HG03280 (cell line): ENCODE results near the gene KLHDC10.
"Not testable (repeated sequence)": the region's sequence is repeated elsewhere in the genome, so short reads cannot be mapped to it uniquely, and the experiment has no call there.

Experiments used
- ATAC-seq: cut with Tn5 transposase; IDR thresholded peaks from one replicate; pipeline ENCODE4 v1.9.1; 2021; ENCODE audit warnings: mild to moderate bottlenecking, moderate library complexity; ENCODE audit not compliant: unreplicated experiment

Gene KLHDC10

DNA sequence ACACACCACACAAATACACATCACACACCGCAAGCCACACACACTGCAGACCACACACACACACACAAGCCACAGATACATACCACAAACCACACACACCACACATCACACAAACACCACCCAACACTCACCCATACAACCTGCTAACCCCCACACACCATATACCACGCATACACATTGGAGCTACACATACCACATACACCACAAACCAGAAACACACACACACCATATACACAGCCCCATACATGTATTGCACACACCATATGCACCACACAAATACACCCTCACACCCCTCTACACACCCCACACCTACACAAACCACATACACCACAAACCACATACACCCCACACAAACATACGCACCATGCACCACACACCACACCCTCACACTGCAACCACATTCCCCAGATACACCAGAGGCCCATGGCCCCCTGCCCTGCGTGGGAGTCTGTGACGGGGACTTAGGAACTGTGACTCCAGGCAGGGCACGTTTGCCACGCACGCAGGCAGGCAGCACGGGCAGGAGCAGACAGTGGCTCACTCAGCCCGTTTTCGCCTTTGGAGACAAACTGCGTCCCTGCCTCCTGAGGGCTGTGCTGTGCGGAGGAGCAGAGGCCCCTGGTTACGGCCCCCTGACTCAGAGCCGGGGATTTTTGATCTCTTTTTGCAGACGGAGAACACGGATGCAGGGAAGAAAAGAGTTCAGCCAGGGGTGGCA, 82.3 kb downstream of the KLHDC10 start:
- ATAC-seq, result no peak

DNA sequence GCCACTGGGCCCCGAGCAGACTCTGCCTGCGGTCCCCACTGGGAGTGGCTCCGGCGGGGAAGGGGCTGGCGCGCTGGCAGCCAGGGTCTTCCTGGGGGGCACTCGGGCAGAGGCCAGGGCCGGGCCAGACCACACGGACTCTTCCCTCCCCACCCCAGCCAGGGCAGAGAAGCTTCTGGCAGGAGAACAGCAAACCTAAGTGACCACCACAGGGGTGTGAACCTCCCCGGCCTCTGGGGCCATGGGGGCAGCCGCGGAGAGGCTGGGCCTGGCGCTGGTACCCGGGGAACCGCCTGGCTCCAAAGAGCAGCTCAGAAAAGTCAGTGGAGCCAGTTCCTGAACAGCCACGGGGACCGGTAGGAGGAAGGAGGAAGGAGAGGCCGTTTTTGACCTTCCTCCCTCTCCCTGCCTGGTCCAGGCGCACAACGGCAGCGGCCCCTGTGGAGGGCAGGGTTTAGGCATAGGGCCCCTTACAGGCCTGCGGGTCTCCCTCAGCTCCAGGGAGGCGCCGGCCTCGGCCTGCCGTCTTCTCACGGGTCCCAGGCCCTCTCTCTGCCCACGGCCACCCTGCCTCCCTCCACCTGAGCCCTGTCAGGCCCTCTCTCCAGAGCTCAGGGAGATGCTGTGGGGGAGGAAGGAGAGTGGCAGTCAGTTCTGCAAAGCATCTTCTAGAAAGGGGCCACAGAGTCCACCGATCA, 83.0 kb downstream of the KLHDC10 start:
- no peak for ATAC-seq

DNA sequence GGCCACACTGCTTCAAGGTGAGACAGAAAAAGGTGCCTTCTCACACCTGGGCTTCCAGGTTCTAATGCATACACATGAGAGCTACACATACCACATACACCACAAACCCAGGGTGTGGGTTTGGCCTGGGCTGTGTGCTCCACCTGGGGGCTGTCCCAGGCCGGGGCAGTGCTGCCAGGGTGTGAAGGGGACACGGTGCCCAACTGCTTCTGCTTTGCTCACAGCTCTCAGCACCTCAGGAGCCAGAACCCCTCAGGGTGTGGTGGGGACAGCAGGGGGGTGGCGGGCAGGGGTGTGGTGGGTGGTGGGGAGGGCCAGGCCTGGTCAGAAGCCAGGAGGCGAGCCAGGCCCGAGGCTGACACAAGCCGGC, 83.8 kb downstream of the KLHDC10 start:
- ATAC-seq, result no peak

DNA sequence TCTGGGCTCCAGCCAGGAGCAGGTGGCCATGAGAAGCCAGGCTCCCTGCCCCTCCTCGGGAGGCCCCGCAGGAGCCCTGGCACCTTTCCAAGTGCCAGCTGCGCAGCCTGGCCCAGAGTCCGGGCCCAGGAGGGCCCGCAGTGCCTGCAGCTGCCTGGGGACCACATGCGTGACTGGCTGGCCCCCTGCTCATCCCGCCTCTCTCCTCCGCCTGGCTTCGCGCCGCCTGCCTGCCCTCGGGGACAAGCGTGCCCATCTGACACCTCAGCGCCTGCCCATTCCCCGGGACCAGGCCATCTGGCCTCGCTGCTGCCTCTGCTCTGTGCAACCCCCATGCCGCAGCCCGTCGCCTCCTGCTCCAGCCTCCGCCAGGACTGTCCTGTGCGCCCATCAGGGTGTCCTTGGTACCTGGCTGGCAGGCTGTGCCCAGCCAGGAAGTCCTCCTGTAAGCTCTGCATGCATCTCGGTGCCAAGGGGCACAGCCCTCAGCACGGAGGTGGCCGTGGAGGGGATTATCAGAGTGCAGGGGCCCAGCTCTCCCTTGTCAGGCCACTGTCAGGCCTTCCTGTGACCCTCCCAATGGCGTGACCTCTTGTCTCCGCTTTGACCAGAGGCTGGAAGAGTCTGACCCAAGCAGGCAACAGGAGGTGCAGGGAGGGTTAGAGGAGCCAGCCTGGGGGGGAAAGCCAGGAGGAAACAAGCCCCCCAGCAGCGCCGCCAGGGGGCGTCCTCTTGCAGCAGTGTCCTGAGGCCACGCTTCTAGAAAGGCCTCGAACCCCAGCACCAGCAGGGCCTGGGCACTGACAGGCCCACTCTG, 84.4 kb downstream of the KLHDC10 start:
- no peak for ATAC-seq

DNA sequence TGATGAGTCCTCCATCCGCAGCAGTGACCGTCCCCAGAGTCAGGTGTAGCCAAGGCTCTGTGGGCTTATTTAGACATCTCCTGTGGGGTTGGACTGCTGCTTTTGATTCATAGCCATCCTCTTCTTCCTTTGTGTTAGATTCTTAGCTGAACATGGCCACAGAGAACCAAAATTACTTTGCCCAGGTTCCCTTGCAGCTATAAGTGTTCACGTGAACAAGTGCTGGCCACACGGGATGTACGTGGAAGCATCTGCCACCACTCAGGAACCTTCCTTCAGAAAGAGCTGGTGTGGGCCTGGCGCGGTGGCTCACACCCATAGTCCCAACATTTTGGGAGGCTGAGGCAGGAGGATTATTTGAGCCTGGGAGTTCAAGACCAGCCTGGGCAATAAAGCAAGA, 85.8 kb downstream of the KLHDC10 start:
- no peak for ATAC-seq

DNA sequence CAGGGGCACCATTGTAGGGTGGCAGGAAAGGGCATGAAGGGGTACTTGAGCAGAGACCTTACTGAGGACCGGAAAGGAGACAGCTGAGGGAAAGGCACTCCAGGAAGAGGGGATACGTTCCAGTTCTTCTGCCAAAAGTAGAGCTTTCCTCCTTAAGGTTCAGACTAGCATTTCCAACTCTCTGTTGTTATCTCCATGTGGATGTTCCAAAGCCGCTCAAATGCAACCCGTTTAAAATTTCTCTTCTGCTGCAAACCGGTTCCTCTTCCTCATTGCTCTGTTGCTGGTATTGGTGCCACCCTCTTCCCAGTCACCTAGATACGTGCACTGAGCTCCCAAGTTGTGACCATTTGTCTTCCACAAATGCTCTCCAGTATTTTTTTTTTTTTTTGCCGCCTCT, 87.4 kb downstream of the KLHDC10 start:
- ATAC-seq, result no peak

DNA sequence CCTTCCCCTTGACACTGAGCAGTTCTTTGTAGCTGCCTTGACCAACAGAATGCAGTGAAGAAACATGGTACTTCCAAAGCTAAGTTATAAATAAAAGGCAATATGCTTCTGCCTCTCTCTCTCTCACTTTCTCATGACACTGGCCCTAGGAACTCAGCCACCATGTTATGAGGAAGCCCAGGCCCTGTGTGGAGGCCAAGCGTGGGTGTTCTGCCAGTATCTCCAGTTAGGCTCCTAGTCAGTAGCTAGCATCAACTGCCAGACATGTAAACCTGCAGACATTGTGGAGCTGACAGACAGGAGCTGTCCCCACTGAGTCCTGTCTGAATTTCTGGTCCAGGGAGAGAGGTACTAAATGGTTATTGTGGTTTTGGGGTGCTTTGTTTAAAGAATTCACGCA, 89.7 kb downstream of the KLHDC10 start:
- ATAC-seq, result no peak

DNA sequence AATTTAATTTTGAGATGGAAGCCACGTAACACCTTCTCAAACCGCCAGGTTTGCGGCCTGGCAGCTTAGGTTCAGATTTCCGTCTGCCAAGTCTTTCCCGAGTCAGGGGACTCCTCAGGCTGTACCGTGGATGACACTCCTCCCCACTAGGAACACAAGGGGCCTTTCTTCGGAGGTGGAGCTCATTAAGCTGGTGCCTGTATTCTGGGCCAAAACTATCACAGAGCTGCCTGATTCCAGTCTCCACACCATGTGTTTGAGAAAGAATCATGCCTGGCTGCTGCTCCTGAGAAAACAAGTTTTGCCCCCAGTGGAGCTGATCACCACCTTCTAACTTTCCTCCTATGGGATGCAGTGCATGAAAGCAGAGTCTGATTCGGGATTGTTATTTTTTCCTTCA, 90.1 kb downstream of the KLHDC10 start:
- no peak for ATAC-seq

DNA sequence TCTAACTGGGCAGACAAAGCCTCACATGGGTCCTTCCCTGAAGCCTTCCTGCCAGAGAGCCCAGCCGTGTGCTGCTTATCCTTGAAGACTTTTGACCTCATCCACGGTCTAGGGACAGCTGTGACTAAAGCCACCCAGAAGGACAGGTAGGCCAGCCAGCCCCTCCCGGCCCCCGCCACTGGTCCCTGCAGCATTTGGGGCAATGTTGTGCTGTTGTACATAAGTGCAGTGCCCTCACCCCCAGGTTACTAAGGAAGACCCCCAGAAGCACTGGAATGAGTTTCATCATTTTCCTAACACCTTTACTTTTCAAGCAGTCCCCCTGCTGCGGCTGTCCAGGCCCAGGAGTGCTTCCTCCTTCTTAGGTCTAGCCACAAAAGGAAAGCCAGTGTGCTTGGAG, 91.9 kb downstream of the KLHDC10 start:
- no peak for ATAC-seq

DNA sequence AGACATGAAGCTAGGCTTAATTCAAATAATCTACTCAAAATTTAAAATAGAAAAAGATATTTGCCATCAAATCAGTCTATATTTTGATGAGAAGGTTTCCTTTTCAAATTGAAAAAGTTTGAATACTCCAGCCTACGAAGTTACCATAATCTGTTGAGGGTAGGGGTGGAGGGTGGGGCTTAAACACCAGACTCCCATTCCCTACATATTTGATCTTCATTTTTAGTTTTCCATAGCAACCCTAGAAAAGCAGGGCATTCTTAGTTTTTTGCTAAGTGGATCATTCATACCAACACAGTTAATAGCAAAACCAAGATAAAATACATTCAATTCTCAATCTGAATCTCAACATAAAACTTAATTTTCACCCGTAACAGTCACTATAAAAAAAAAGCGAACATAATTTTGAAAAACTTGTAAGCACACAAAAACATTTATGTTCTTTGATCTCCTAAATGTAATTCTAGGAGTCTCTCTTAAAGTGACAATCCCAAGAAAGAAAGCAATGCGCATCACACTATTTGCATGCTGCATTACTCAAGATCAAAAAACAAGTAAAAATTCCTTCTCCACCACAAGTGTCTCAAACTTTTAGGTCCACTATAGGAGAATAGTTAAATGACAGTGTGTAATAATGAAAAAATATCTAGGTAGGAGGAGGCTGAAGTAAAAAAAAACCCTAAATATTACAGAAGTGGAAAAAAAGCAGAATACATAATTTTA, 104.1 kb downstream of the KLHDC10 start:
- ATAC-seq, result no peak

DNA sequence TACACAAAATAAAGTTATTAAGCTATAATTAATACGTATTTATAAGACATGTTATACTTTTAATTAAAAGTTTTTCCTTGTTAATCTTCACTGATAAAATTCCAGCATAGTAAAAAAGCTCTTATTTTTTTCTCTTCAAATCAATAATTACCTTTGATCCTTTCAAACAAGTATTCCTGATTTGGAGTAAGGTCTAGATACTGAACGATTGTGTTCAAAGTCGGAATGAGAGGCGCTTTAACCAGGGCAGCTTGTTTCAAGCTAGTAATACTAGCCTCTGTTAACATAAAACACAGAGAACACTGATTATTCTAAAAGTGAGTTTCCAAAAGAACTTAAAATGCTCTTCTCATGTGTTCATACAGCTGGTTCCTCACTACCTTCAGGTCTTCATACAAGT, 107.9 kb downstream of the KLHDC10 start:
- no peak for ATAC-seq

DNA sequence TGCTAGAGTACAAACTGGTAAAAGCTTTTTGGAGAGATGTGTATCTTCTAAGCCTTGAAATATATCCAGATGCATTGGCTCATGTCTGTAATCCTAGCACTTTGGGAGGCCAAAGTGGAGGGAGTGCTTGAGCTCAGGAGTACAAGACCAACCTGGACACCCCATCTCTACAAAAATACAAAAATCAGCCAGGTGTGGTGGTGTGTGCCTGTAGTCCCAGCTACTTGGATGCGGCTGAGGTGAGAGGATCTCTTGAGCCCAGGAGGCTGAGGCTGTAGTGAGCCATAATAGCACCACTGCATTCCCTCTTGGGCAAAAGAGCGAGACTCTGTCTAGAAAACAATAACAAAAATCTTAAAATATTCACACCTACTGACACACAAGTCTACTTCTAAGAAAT, 109.3 kb downstream of the KLHDC10 start:
- ATAC-seq, result no peak

DNA sequence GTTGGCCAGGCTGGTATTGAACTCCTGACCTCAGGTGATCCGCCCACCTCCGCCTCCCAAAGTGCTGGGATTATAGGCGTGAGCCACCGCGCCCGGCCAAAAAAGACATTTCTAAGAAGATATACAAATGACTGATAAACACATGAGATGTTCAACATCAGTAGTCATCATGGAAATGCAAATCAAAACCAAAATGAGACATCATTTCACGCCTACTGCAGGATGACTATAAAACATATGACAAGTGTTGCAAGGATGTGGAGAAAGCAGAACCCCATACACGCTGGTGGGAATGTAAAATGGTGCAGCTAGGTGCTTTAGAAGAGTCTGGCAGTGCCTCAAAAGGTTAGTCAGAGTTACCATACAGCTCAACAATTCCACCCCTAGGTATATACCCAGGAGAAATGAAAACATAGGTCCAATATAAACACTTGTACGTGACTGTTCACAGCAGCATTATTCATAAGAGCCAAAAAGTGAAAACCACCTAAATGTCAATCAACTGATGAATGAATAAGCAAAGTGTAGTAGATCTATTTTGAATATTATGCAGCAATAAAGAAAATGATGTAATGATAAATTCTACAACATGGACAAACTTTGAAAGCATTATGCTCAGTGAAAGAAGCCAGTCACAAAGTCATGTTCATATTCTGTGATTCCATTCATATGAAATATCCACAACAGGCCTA, 110.4 kb downstream of the KLHDC10 start:
- no peak for ATAC-seq

DNA sequence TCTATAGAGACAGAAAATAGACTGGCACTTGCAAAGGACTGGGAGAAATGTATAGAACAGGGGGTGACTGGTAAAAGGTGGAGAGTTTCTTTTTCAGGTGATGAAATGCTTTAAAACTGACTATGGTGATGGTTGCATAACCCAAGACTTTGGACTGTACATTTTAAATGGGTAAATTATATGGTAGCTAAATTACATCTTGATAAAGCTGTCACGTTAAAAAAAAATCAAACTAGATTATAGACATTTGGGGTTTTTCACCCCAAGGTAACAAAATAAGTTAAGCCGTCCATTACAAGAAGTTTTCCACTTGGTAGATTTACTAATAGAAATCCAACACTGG, 110.9 kb downstream of the KLHDC10 start:
- no peak for ATAC-seq

DNA sequence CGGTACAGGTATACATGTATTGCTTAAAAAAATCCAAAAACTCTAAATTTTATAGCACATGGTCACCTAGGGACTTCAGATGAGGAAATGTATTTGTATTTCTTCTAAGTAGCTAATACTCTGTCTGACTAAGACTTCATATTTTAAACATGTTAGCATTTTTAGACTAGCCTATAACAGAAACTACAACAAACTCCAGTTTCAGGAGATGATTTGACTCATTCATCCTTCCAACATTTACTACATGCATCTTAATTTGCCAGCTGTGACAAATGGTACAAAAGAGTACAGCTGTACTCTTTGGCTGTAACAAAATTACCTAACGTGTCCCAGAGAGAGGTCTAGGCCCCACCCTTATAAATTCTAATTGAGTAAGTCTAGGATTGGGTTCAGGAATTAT, 112.7 kb downstream of the KLHDC10 start:
- ATAC-seq, result peak; percentile 80

DNA sequence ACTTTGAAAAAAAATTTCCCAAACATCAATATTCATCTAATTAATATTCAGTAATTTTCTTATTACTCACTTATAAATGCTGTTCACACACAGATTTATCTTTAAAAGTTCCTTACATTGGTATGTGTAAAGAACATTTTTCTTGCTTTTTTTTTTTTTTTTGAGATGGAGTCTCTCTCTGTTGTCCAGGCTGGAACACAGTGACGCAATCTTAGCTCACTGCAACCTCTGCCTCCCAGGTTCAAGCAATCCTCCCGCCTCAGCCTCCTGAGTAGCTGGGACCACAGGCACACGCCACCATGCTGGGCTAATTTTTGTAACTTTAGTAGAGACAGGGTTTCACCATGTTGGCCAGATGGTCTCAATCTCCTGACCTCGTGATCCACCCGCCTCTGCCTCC, 114.0 kb downstream of the KLHDC10 start:
- ATAC-seq, result not testable (repeated sequence)
